Activated T-cell treated with anti-CD3 and anti-CD28 coated beads, Interleukin-2, amount 50 U/mL, for 1 hour (primary cell): ENCODE measurements around the gene DNM3.

Source experiments
- DNase-seq: peaks from one replicate; pipeline ENCODE4 v3.0.0-alpha.2; 2020

Gene DNM3

DNA sequence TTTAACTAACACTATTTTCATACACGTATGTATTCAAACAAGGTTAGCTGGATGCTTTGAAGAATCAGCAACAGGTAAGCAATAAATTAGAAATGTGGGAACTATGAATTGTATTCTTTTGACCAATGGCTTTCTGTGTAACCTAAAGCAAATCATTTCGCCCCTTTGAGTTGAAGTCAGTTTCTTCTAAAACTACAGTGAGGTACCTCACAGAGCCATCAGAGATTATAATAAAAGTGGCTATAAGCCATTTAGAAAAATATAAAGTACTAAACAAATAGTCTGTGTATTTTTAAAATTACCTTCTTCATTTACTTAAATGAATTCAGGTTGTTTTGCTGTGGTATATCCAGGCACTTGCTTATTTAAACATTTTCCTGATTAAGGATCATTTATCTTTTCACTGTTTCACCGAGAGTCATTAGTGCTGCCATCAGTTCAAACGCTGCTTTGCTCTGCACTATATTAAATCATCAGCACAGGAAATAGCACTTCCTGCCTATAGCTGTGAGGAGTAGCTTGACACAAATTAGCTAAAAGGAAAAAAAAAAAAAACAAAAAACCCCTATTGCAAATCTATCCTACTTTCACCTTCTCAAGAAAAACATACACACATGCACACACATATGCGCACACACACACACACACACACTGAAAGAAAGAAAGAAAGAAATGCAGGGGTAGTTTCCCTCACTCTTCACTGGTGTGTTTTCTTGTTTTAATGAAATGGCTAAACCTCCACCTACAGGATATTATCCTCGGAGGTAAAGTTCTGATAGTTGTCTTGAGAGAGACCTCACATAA lies 539.3 kb downstream of the DNM3 start:
- no peak for DNase-seq

DNA sequence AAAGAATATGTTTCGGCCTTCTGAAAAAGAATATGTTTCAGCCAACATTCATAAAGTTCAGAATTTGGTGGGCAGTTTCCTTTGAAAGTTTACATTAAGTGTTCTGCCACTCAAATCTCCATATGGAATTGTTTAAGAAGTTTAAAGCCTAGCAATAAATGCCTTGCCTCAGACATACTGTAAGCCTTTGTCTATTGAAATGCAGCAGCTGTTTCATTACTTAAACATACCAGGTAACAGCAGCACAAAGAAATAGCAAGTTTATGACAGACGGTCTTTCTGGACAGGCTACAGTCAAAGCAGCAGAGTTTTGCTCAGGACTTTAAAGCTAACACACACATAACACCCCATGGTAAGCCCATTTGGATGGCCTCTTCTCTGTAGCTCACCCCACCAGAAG lies 540.6 kb downstream of the DNM3 start:
- DNase-seq = no peak

- no peak for DNase-seq
Measured at GRCh38 chr1:172382406-172382805, 541.1 kb downstream of the DNM3 start.

- DNase-seq = no peak
Measured at GRCh38 chr1:172382990-172383389, 541.7 kb downstream of the DNM3 start.

- DNase-seq = no peak
Measured at GRCh38 chr1:172383536-172383935, 542.2 kb downstream of the DNM3 start.

DNA sequence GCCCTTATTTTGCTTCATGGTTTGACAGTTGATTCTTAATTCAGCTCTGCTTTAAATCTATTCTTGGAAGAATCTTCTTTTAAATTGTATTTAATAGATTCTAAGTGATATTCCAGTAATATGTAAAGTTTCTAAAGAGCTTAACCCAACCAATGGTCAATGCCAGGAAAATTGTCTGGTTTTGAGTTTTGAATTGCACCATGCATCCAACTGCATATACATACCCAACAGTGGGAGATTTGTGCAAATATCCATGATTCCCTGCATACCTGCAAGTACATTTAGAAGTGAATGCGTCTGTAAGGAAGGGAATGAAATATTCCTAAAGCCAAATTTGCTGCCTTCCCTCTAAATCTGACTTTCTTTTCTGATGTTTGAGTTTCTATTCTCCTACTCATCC lies 543.4 kb downstream of the DNM3 start:
- DNase-seq = no peak

GRCh38 chr1:172386046-172386445 lies 544.7 kb downstream of the DNM3 start:
- DNase-seq = no peak

- no peak for DNase-seq
Measured at GRCh38 chr1:172388490-172388889, 547.2 kb downstream of the DNM3 start.

GRCh38 chr1:172390301-172390682 lies 549.0 kb downstream of the DNM3 start:
- DNase-seq = no peak

DNA sequence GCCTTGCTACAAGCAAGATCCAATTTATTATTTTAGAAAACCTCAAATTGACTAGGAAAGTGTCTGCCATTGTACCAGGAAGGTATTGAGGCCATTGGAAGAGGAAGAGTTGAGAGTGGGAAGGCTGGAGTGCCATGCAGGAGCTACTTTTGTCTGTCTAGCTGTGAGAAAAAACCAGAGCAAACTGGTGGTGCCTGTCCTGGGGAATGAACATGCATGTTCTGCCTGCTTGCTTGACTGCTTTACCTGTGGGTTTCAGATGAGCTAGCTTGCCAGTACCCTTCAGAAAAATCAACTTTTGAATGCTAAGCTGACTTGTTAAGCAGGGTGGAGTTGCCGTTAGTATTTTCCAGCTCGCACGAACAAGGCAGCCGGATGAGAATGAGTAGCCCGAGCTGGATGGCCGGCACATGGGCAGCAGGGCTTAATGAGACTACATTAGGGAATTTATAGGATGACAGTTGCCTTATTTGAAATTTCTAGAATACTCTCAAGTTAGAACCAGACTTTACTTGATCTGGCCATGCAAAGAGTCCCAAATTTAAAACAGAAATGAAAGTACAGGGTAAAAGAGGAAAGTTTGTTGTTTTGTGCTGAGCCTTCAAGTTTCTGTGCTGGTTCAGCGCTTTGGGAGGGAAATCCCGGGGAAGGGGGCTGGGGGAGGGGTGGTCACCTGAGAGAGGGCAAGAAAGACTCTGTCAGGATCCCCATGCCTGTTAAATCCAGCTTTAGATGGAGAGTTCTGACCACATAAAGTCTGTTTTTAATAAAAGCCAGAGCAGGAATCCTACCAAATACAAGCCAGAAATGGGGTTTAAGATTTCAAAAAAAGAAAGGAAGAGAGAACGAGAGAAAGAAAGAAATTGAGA lies 549.6 kb downstream of the DNM3 start:
- no peak for DNase-seq

DNA sequence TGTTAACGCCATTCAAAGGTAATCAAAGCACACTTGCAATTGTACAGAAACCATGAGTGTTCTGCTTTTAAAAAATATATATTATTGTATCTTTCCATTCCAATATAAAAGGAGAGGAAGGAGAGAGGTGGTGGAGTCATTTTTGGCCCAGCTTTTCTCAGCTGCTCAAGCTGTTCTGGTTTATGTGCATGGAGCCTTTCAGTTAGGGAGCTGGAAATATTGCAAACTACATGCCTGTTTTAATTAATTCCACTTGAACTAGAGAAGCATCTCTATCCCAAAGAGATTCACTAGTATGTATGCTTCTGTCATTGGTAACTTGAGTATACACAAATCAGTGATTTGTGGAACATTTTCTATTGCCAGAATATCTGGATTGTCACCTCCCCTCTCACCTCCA lies 550.7 kb downstream of the DNM3 start:
- no peak for DNase-seq

DNA sequence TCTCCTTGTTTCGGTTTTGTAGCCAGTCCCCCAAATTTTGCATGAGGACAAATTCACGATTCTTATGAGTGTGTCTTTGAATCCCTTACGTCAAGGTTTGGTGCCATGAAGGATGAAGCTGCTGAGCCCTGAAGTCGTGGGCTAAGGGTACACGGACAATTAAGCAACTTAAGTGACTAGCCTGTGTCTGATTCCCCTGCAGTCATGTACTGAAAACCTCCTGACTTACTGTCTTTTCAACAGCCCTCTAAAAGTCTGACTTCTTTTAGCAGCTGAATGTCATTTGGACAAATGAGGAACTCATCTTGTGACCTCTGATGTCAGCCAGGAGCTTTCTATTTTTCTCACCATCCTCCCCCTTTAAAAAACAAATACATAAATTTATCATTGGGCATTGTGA lies 552.1 kb downstream of the DNM3 start:
- DNase-seq = no peak

- DNase-seq = peak; percentile 43
Measured at GRCh38 chr1:172394141-172394751, 552.9 kb downstream of the DNM3 start.

DNA sequence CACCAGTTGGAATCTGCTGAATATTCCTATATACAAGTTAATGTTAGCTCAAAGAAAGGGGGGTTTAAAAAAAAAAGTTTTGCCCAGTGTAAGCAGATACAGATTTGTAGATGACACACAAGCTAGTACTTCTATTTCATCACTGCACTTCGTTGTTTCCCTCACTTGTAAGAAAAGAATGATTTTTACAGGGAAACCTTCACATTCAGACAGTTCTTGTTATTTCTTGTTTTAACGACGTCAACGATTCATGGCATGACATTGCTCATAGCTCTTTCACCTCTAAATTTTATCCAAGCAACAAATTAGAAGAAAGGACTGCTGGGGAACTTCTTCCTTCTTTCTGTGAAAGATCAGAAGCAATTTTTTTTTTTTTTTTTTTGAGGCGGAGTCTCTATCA lies 553.5 kb downstream of the DNM3 start:
- no peak for DNase-seq

DNA sequence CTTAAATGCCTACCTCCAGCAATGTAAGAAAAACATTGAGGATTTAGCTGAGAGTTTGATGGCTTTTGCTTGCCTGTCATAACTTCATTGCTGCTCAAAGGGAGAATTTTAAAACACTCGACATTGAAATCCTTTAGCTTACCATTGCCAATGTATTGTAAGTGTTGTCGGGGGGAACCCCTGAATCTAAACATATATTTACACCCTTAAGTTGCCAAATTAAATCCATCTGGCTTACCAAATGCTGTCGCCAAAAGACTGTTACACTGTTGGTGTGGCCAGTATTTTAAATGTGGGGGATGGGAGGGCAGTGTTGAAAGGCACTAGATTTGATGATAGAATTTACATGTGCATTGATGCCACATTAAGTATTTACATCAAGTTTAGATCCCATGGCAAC lies 554.3 kb downstream of the DNM3 start:
- no peak for DNase-seq

DNA sequence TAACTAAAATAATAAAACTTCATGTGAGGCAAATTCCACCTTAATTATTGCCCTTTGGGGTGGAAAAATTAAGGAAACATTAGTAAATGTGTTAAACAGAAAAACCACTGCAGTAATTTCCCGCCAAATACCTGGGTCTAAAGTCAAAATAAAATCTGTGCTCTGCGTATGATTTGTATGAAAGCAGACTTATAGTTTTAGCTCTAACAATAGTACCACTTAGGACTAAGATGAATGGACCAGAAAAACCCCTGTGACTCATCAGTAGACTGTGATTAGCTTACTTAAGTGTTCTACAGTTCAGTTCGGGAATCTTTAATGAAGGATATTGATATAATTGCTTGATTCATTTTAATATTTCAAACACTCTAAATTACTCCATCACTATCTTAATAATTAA lies 555.9 kb downstream of the DNM3 start:
- no peak for DNase-seq

- no peak for DNase-seq
Measured at GRCh38 chr1:172397633-172398032, 556.3 kb downstream of the DNM3 start.

DNA sequence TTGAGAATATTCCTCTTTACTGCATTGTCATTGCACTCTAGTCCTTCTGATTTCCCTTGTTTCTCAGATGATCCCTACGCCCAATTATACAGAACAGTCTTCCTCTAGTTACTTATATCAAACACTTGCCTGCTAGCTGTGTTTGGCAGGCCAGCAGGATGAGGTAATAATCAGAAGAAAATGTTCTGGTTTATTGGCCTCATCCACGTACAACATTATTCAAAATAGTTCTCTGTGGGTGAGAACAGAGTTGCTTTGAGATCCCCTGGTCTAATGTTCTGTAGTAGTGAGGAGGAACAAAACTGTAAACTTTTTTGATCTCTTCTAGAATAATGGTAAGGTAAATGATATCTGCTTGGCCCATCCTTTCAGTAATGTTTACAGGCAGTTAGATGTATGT lies 556.9 kb downstream of the DNM3 start:
- DNase-seq = no peak

GRCh38 chr1:172398970-172399755 lies 557.9 kb downstream of the DNM3 start:
- peak; percentile 35 for DNase-seq

GRCh38 chr1:172399756-172400721 lies 558.7 kb downstream of the DNM3 start:
- DNase-seq = no peak

GRCh38 chr1:172400722-172401105 lies 559.4 kb downstream of the DNM3 start:
- DNase-seq = no peak

- DNase-seq = no peak
Measured at GRCh38 chr1:172401477-172401876, 560.2 kb downstream of the DNM3 start.
